NCI-H2196 treated with DMSO at 0.1 percent for 48 hours (cell line): ENCODE data around the gene CSHL1.
"Not testable (repeated sequence)": the region's sequence is repeated elsewhere in the genome, so short reads cannot be mapped to it uniquely, and the experiment has no call there.

Experiments used
- DNase-seq: peaks from one replicate; lab custom pipeline; 2025; ENCODE audit not compliant: unreplicated experiment; lab: John Stamatoyannopoulos, UW

Gene CSHL1

GRCh38 chr17:63940584-63940983, 29.5 kb upstream of the CSHL1 start:
- no peak for DNase-seq

GRCh38 chr17:63939884-63940283, 28.8 kb upstream of the CSHL1 start:
- no peak for DNase-seq

DNA sequence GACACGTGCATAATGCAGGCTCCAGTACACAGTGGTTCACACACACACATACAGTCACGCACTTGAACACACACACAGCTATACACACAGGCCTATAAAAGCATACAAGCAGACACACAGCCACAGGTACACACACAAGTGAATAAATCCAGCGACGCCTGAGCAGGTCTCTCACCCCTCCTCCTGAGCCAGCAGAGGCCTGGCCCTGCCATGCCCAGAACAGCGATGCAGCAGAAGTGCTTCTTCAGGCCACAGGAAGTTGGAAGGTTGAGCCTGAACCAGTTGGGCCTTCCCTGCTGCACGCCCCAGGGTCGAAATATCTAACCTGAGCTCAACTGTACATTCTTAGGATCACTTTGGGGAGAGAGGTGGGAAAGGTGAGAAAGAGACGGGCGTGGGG, 28.3 kb upstream of the CSHL1 start:
- DNase-seq = no peak

DNA sequence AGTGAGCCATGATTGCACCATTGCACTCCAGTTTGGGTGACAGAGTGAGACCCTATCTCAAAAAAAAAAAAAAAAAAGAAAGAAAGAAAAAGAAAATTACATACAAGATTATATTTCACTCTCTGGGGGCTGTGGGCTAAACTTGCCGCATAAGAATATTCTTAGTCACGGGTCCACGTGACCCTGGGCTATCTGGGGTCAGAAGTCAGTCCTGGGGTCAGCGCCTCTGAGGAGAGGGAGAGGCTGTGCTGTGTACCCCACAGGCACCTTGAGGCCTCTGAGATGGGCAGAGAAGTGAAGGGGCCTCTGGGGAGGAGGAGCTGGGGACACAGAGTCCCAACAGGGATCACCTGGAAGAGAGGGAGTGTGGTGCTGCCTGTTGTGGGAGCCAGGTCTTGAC, 26.9 kb upstream of the CSHL1 start:
- DNase-seq = no peak

DNA sequence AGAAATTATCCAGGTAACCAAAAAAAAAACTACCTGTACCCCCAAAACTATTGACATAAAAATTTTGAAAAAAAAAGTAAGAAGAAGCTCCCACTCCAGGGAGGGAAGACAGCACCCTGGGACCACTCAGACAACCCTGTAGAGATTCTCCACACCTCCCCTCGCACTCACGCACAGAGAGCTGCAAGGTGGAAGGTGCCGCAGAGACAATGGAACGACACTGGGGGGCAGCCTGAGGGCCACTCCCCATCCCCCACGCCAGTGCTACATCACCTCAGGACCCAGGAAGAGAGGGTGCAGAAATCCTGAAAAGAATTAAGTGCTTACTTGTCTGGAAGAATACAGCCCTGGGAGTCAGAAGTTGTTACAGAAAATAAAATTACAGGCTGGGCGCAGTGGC, 26.3 kb upstream of the CSHL1 start:
- no peak for DNase-seq

DNA sequence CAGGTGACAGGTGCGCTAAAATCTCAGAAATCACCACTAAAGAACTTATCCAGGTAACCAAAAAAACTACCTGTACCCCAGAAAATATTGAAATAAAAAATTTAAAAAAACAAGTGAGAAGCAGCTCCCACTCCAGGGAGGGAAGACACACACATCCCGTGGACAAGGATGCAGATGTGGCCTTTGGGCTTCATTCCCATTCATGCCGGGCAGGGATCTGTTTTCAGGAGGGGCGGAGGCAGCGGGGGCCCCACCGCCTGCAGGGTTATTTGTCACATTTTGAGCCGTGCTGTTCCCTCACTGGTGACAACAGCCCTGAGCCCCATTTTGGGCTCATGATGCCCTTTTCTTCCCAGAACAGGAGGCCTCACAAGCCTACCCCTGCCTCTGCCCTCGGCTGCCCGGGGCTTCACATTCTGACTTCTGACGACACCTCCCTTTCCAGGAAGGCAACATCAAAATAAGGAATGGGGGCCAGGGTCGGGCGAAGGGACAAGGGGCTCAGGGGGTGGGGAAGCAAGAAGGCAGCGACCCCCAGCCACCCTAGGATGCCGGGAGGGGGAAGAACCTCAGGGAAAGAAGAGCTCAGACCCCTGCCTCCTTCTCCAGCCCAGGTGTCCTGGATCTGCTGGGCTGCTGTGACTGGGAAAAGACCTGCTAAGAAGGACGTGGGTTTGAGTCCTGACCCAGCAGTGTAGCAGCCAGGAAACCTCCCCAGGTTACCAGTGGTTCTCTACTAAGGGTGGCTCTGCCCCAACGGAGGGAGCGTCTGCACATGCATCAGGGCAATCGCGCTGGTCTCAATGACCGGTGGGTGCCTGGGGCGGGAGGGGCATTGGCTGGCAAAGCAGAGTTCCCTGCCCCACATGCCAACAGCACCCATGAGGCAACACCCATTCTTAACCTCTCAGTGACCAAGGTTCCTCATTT, 23.4 kb upstream of the CSHL1 start:
- DNase-seq = no peak

DNA sequence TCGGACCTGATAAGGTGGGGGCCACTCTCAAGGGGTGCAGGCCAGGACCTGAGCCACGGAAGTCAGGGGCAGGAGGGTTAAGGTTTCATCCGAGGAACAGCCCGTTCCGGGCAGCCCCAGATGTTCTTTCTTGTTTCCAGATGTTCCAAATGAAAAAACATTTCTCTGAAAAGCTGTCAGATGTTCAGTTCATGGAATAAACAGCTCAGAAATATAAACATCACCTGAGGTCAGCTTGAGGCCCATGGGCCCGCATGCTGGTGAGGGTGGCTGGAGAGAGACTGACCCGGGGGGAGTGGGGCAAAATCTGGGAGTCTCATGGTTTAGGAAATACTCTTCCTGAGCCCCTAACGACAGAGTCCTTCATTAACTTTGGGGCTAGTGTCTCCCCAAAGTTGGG, 22.5 kb upstream of the CSHL1 start:
- no peak for DNase-seq

- DNase-seq = no peak
These were observed 21.7 kb upstream of the CSHL1 start for GRCh38 chr17:63932721-63933120.

- no peak for DNase-seq
These were observed 21.0 kb upstream of the CSHL1 start, which contains the start of gene CD79B for GRCh38 chr17:63931981-63932561. Gene CD79B (minus strand): TSS chr17:63932331. CDS start chr17:63932261, 70 bp downstream.

DNA sequence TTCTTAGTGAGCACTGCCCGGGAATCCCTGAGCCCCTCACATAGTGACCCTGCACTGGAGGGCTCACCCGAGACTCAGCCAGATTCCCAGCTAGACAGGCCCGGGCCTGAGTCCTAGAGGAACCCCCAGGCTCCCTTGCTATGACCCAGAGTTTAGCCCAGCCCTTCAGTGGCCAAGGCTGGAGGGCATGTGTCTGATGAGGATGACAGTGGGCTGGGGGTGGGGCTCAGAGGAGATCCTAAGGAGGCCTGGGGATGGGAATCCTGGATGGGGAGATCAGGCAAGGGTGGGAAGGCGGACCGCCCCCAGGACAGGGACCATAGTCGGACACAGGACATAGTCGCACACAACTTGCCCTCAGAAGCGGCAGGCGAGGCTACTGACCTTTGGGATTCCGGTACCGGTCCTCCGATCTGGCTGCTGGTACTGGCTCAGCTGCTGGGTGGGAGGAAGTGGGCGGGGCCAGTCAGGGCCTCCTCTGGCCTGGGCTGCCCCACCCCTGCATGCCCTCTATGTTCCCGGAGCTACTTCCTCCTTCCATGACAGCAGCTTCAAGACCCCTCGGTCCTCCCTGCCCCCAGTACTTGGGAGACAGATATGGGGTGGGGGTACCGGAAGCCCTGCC, 20.0 kb upstream of the CSHL1 start:
- no peak for DNase-seq

GRCh38 chr17:63929860-63930766, 19.1 kb upstream of the CSHL1 start:
- DNase-seq = no peak

DNA sequence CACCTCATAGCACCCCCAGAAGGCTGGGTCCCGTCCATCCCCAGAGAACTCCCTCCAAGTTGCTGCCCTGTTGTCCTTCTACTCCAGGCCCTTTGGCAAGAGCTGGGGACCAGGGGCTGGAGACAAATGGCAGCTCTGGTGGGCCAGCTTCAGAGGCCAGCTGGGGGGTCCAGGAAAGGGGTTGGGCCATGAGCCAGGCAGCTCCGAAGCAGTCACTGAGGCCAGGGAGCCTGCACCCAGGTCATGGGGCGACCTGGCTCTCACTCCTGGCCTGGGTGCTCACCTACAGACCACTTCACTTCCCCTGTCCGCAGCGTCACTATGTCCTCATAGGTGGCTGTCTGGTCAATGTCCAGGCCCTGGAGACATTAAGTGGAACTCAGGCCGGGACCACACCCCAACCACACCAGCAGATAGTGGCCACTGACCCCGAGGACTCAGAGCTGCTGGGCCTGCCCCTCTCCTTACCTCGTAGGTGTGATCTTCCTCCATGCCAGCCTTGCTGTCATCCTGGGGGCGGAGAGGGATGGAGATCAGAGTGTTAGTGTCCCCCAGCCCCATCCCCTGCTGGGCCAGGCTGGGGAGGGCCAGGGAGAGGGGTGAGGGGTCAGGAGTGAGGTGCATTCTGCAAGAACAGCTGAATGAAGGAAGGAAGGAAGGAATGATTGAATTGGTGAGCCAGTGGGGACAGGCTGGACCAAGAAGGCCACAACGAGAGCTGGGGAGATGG, 18.1 kb upstream of the CSHL1 start:
- DNase-seq = no peak

- DNase-seq = no peak
These were observed 17.2 kb upstream of the CSHL1 start for GRCh38 chr17:63928172-63928666.

DNA sequence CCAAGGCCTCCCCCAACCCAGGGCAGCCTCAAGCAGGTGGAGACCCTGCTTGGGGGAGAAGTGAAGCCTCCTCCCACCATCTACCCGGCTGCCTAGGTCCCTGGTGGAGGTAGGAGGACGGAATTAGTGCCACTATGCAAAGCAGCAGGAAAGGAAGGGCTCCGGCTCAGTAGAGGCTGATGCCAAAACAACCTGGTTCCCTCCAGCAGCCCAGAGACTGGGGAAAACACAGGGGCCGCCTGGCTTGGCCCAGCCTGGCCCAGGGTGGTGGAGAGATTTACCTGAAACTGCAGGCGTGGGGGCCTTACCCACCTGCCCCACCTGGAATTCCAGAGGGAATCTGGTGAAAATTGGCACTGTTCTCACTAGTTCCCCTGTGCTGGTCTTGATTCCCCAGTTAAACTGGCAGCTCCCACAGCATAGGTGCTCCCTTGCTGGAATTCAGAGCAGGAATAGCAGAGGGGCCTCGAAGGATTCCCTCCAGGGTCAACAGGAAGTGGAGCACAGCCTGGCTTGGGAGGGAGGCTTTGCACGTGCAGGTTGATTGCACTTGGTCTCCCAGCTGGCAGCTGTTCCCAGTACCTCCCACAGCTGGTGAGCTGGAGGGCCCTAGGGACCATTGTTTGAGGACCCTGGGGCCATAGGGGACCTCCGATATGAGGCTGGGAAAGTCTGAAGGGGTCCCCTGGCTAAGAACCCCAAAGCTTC, 16.6 kb upstream of the CSHL1 start:
- no peak for DNase-seq

GRCh38 chr17:63926164-63926563, 15.1 kb upstream of the CSHL1 start:
- DNase-seq = no peak

DNA sequence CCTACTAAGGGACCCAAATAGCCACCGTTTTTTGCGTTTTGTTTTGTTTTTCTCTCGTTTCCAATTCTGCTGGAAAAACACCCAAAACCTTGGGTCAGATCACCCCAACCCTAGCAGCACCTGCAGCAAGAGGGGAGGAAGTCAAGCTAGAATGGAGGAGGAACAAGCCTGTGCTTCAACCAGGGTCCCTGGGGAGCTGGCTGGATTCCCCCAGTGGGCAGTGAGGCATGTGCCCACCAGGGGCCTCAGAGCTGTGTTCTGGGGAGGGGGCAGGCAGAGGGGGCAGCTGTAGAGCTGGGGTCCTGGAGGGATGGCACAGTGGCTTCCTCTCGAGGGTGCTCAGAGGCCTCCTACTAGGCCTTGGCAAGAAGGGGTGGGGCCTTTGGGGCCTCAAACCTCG, 14.6 kb upstream of the CSHL1 start:
- no peak for DNase-seq

DNA sequence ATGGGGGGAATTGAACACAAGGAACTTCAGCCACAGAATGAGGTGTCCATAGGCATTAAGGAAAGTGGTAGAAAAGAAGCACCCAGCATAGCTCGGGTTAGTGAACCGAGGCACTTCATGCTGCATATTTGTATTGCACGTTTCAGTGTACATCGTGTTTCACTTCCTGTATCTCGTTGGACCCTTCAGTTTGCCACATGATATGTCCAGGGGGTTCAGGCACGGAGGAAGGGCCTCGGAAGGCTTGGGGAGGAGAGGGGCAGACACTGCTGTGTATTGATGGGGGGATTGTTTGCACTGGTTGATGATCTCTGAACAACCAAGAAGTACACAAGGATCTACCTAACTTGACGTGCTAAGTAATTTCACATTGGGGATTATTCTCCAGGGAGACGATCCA, 11.3 kb upstream of the CSHL1 start:
- DNase-seq = not testable (repeated sequence)

DNA sequence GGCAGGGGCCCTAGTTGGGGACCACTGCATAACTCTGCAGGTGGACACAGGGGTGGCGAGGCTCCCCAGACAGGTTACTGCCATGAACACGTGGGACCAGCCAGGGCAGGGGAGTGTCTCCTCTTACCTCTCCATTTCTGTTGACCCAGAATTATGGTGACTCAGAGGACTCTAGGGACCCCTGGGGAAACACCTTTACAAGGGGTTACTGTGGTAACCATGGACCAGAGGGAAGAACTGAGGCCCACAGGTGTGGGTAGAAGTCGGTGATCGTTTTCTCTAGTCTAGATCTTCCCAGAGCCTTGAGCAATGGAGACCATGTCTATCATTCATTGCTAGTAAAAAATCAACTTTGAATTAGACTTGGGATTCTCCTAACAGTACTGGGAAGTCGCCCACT, 9.7 kb upstream of the CSHL1 start:
- DNase-seq = not testable (repeated sequence)

GRCh38 chr17:63920050-63920449, 9.0 kb upstream of the CSHL1 start:
- not testable (repeated sequence) for DNase-seq
